HEK293 (cell line): ENCODE measurements around the gene TOX4.

Experiments used
- CTCF ChIA-PET: fragments of 350-600 bp; formaldehyde crosslinking; extraction: SDS; loops from one replicate; lab custom pipeline; 2021; ENCODE audit warnings: antibody characterized with exemption; lab: Yijun Ruan, JAX
- POLR2A ChIA-PET: fragments of 300-600 bp; formaldehyde crosslinking; extraction: SDS; loops from one replicate; lab custom pipeline; 2020; ENCODE audit warnings: antibody characterized with exemption, inconsistent platforms; lab: Yijun Ruan, JAX
- H3K27ac ChIP-seq: fragments of 200-500 bp; sonication (Bioruptor generic); 2 replicates; pipeline ENCODE4 v1.5.1; 2014; ENCODE audit warnings: low read depth, low read length, control low read depth, inconsistent platforms; ENCODE audit errors: extremely low read depth
- H3K36me3 ChIP-seq, 2 experiments: fragments of 200-500 bp in 1 of 2; sonication (Bioruptor generic) in 1 of 2; 1 replicate in 1 of 2; 2 replicates in 1 of 2; pipeline ENCODE4 v1.5.1; 2014 to 2017; ENCODE audit warnings: inconsistent platforms in 2 of 2, low read length in 2 of 2; ENCODE audit not compliant: control insufficient read depth in 2 of 2, insufficient read depth in 1 of 2
- H3K4me1 ChIP-seq: fragments of 200-500 bp; sonication (Bioruptor generic); 2 replicates; pipeline ENCODE4 v1.5.1; 2014; ENCODE audit warnings: mild to moderate bottlenecking, low read length, inconsistent platforms; ENCODE audit not compliant: control insufficient read depth, insufficient read depth
- H3K4me3 ChIP-seq: 2 replicates; pipeline ENCODE4 v1.5.1; 2011; ENCODE audit warnings: low read depth, mild to moderate bottlenecking, control low read depth, low read length, moderate library complexity
- H3K9me3 ChIP-seq: fragments of 200-500 bp; sonication (Bioruptor generic); 2 replicates; pipeline ENCODE4 v1.5.1; 2014; ENCODE audit warnings: low read depth, low read length, inconsistent platforms; ENCODE audit not compliant: control insufficient read depth, insufficient read depth
- EGR2 ChIP-seq: fragments of 450-650 bp; formaldehyde crosslinking; IDR thresholded peaks from 2 replicates; pipeline ENCODE4 v1.5.1; 2016; ENCODE audit warnings: low read depth, missing biosample characterization, missing genetic modification characterization
- KLF1 ChIP-seq: fragments of 450-650 bp; formaldehyde crosslinking; IDR thresholded peaks from 2 replicates; pipeline ENCODE4 v1.5.1; 2016; ENCODE audit warnings: missing biosample characterization, missing genetic modification characterization
- KLF9 ChIP-seq: fragments of 450-650 bp; formaldehyde crosslinking; IDR thresholded peaks from 2 replicates; pipeline ENCODE4 v1.5.1; 2016; ENCODE audit warnings: missing biosample characterization, missing genetic modification characterization, low read depth
- MZF1 ChIP-seq: fragments of 450-650 bp; formaldehyde crosslinking; IDR thresholded peaks from 2 replicates; pipeline ENCODE4 v1.5.1; 2017; ENCODE audit warnings: missing biosample characterization, missing genetic modification characterization, borderline replicate concordance
- PRDM1 ChIP-seq: fragments of 450-650 bp; formaldehyde crosslinking; IDR thresholded peaks from 2 replicates; pipeline ENCODE4; 2016; ENCODE audit warnings: missing biosample characterization, missing genetic modification characterization
- TRIM28 ChIP-seq: IDR thresholded peaks from 2 replicates; pipeline ENCODE4 v1.6.1; 2011; ENCODE audit warnings: low read length, control low read depth, borderline replicate concordance
- WT1 ChIP-seq: fragments of 450-650 bp; formaldehyde crosslinking; IDR thresholded peaks from 2 replicates; pipeline ENCODE4 v1.5.1; 2016; ENCODE audit warnings: missing biosample characterization, missing genetic modification characterization
- ZBTB17 ChIP-seq: fragments of 450-650 bp; formaldehyde crosslinking; IDR thresholded peaks from 2 replicates; pipeline ENCODE4 v1.5.1; 2016; ENCODE audit warnings: missing biosample characterization, missing genetic modification characterization
- ZEB2 ChIP-seq: fragments of 450-650 bp; formaldehyde crosslinking; IDR thresholded peaks from 2 replicates; pipeline ENCODE4 v1.5.1; 2016; ENCODE audit warnings: missing biosample characterization, missing genetic modification characterization
- ZFHX2 ChIP-seq: fragments of 450-650 bp; formaldehyde crosslinking; conservative IDR thresholded peaks from 2 replicates; pipeline ENCODE4 v1.5.1; 2016; ENCODE audit warnings: missing biosample characterization, missing genetic modification characterization
- ZIC2 ChIP-seq: fragments of 450-650 bp; formaldehyde crosslinking; IDR thresholded peaks from 2 replicates; pipeline ENCODE4 v1.5.1; 2016; ENCODE audit warnings: missing biosample characterization, missing genetic modification characterization
- ZNF112 ChIP-seq: fragments of 450-650 bp; formaldehyde crosslinking; IDR thresholded peaks from 2 replicates; pipeline ENCODE4 v1.5.0; 2017; ENCODE audit warnings: missing biosample characterization, missing genetic modification characterization
- ZNF132 ChIP-seq: fragments of 450-650 bp; formaldehyde crosslinking; IDR thresholded peaks from 2 replicates; pipeline ENCODE4 v1.5.1; 2017; ENCODE audit warnings: missing biosample characterization, missing genetic modification characterization, borderline replicate concordance
- ZNF157 ChIP-seq: fragments of 450-650 bp; formaldehyde crosslinking; IDR thresholded peaks from 2 replicates; pipeline ENCODE4 v1.5.1; 2016; ENCODE audit warnings: missing biosample characterization, missing genetic modification characterization
- ZNF324 ChIP-seq: fragments of 450-650 bp; formaldehyde crosslinking; IDR thresholded peaks from 2 replicates; pipeline ENCODE4 v1.5.1; 2016; ENCODE audit warnings: missing biosample characterization, missing genetic modification characterization
- ZNF335 ChIP-seq: fragments of 450-650 bp; formaldehyde crosslinking; conservative IDR thresholded peaks from 2 replicates; pipeline ENCODE4 v1.5.1; 2016; ENCODE audit warnings: missing biosample characterization, missing genetic modification characterization
- ZNF341 ChIP-seq: fragments of 450-650 bp; formaldehyde crosslinking; IDR thresholded peaks from 2 replicates; pipeline ENCODE4; 2016; ENCODE audit warnings: low read depth, missing biosample characterization, missing genetic modification characterization
- ZNF366 ChIP-seq: fragments of 450-650 bp; formaldehyde crosslinking; conservative IDR thresholded peaks from 2 replicates; pipeline ENCODE4 v1.5.1; 2016; ENCODE audit warnings: missing biosample characterization, missing genetic modification characterization
- ZNF621 ChIP-seq: fragments of 450-650 bp; formaldehyde crosslinking; IDR thresholded peaks from 2 replicates; pipeline ENCODE4 v1.5.1; 2017; ENCODE audit warnings: missing biosample characterization, missing genetic modification characterization
- ZNF623 ChIP-seq: fragments of 450-650 bp; formaldehyde crosslinking; IDR thresholded peaks from 2 replicates; pipeline ENCODE4 v1.5.1; 2016; ENCODE audit warnings: missing biosample characterization, missing genetic modification characterization
- TF ChIP-seq, protein P1 (sequence below): fragments of 450-650 bp; formaldehyde crosslinking; IDR thresholded peaks from 2 replicates; pipeline ENCODE4 v1.5.1; 2016; ENCODE audit warnings: missing biosample characterization, missing genetic modification characterization
- TF ChIP-seq, protein P2 (sequence below): fragments of 450-650 bp; formaldehyde crosslinking; IDR thresholded peaks from 2 replicates; pipeline ENCODE4 v1.5.1; 2017; ENCODE audit warnings: missing biosample characterization, missing genetic modification characterization
- TF ChIP-seq, protein P3 (sequence below): fragments of 450-650 bp; formaldehyde crosslinking; IDR thresholded peaks from 2 replicates; pipeline ENCODE4 v1.5.1; 2016; ENCODE audit warnings: missing biosample characterization, missing genetic modification characterization

The TOX4 gene

DNA sequence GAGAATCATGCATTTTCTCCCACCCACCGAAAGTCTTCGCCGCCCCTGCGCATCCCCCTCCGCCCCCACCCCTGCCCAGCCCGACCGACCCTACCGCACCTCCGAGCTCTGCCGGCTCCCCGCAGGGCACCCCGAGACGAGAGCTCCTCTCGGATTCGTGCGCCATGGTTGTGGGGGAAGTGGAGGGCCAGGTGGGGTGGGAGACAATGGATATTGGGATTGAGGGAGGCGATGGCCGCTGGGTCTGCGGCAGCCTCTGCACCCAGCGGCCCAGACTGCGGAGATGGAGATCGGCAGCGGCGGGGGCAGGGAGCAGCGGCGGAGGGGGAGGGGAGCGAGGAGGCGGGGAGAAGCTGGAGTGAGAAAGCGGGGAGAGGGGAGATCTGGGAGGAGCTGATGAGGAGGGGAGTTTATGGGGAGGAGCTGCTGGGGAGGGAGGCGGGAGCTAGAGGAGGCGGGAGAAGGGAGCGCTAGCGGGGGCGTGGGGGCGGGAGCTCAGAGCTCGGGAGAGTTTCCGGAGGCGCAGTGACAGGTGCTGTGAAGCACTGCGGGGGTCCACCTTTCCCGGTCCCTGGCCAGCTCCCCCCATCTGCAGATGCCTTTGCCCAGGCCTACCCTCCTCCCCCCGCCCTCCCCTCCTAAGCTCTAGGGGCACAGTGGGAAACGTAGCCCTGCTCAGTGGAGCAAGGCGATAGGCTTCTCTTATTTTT, 49.1 kb downstream of the TOX4 start, which contains the start of gene SALL2 (continued):
- TF ChIP-seq, protein P1, sequence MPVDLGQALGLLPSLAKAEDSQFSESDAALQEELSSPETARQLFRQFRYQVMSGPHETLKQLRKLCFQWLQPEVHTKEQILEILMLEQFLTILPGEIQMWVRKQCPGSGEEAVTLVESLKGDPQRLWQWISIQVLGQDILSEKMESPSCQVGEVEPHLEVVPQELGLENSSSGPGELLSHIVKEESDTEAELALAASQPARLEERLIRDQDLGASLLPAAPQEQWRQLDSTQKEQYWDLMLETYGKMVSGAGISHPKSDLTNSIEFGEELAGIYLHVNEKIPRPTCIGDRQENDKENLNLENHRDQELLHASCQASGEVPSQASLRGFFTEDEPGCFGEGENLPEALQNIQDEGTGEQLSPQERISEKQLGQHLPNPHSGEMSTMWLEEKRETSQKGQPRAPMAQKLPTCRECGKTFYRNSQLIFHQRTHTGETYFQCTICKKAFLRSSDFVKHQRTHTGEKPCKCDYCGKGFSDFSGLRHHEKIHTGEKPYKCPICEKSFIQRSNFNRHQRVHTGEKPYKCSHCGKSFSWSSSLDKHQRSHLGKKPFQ: peak; percentile 17; the same call in 1 of the 2 replicates
- TF ChIP-seq ZNF132 (tag by site-specific recombination) (no peak), ZIC2 (peak; percentile 78), ZNF366 (tag by site-specific recombination) (peak; percentile 86), ZNF157 (tag by site-specific recombination) (no peak), ZNF324 (tag by site-specific recombination) (0 out of 2 replicates have a peak, but pooled peaks have one; percentile 34), ZFHX2 (tag by site-specific recombination) (peak; percentile 85), KLF9 (tag by site-specific recombination) (peak; percentile 54; the same call in 1 of the 2 replicates), MZF1 (peak; percentile 17; the same call in 1 of the 2 replicates), KLF1 (tag by site-specific recombination) (peak; percentile 42; the same call in 1 of the 2 replicates), PRDM1 (tag by site-specific recombination) (peak; percentile 44; the same call in 1 of the 2 replicates)

DNA sequence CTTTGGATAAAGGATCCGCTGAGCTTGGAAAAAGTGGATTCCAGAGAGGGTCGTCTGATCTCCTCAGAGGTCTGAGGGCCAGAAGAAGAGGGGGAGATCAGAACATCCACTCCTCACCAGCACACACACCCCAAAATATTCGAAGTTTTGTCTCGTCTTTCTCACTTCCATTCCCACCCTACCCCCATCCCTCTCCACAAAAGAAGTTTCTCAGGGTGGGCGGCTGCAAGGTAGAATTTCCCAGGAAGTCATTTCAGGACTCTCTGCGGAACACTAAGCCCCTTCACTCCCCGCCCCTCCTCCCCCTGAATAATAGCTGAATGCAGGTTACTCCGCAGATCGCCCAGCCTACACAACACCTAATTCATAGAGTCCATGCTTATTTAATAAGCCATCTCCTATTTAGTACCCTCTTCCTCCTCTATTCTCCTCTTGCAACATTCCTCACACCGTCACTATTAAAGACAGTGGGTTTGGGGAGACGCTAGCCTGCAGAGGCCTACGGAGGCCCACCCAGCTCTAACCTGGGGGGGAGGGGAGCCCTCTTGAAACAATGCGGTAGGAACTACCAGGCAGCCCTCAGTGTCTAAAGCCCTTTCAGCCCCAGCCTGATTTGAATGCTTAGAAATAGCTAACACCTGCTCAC, 49.8 kb downstream of the TOX4 start:
- H3K36me3 ChIP-seq: peaks cover 3 to 32% of the 10 kb centered on the region in 2 experiments; a peak in 2 of 3 replicates
- ChIA-PET POLR2A (interaction anchor here (0.6 to 2.6 kb wide), 21 partner anchors 10 to 1184 kb away, joined by 3 to 71 read pairs (median 5); partner anchors contain the start of genes CHD8, METTL3, PARP2 and RAB2B), CTCF (interaction anchor here (0.6 to 2.0 kb wide), 5 partner anchors 23 to 1484 kb away, joined by 3 to 9 read pairs (median 3); no protein-coding TSS in a partner anchor)
- peaks cover 17% of the 10 kb centered on the region for H3K4me1 ChIP-seq
- peak overlapping the region; percentile 81 for H3K4me3 ChIP-seq
- peak; percentile 93 for TF ChIP-seq ZBTB17 (tag by site-specific recombination)
- TF ChIP-seq ZNF623 (tag by site-specific recombination): no peak
- no peak for TF ChIP-seq ZNF132 (tag by site-specific recombination)
- TF ChIP-seq WT1: no peak
- no peak for TF ChIP-seq ZNF621 (tag by site-specific recombination)
- TF ChIP-seq, protein P2, sequence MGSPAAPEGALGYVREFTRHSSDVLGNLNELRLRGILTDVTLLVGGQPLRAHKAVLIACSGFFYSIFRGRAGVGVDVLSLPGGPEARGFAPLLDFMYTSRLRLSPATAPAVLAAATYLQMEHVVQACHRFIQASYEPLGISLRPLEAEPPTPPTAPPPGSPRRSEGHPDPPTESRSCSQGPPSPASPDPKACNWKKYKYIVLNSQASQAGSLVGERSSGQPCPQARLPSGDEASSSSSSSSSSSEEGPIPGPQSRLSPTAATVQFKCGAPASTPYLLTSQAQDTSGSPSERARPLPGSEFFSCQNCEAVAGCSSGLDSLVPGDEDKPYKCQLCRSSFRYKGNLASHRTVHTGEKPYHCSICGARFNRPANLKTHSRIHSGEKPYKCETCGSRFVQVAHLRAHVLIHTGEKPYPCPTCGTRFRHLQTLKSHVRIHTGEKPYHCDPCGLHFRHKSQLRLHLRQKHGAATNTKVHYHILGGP (tag by site-specific recombination): no peak
- no peak for TF ChIP-seq ZEB2
- TF ChIP-seq ZNF341 (tag by site-specific recombination): peak; percentile 95
- TF ChIP-seq, protein P3, sequence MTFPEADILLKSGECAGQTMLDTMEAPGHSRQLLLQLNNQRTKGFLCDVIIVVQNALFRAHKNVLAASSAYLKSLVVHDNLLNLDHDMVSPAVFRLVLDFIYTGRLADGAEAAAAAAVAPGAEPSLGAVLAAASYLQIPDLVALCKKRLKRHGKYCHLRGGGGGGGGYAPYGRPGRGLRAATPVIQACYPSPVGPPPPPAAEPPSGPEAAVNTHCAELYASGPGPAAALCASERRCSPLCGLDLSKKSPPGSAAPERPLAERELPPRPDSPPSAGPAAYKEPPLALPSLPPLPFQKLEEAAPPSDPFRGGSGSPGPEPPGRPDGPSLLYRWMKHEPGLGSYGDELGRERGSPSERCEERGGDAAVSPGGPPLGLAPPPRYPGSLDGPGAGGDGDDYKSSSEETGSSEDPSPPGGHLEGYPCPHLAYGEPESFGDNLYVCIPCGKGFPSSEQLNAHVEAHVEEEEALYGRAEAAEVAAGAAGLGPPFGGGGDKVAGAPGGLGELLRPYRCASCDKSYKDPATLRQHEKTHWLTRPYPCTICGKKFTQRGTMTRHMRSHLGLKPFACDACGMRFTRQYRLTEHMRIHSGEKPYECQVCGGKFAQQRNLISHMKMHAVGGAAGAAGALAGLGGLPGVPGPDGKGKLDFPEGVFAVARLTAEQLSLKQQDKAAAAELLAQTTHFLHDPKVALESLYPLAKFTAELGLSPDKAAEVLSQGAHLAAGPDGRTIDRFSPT (tag by site-specific recombination): no peak
- TF ChIP-seq KLF1 (tag by site-specific recombination): no peak
- peak; percentile 22; the same call in 1 of the 2 replicates for TF ChIP-seq ZFHX2 (tag by site-specific recombination)
- peak; percentile 51 for TF ChIP-seq EGR2 (tag by site-specific recombination)
- peak; percentile 67 for TF ChIP-seq ZNF335 (tag by site-specific recombination)
- TF ChIP-seq TRIM28: no peak
- TF ChIP-seq ZNF112 (tag by site-specific recombination): no peak
- TF ChIP-seq, all 188 proteins: peak for 5
- Histone ChIP-seq H3K27ac (peak overlapping the region; percentile 66), H3K9me3 (no peaks in the 10 kb centered on the region)
